ENCODE measurements around the gene PCSK5. TPM values are rescaled to one million over a fixed set of nuclear protein-coding genes. Genes with fewer than 3 reads are reported as not detected.
A peak's percentile ranks its signal among the peaks of the same experiment; 100 is the strongest.

Gene PCSK5
- total RNA-seq, 1 experiment from 2014 or later, result 6.9 TPM

DNA sequence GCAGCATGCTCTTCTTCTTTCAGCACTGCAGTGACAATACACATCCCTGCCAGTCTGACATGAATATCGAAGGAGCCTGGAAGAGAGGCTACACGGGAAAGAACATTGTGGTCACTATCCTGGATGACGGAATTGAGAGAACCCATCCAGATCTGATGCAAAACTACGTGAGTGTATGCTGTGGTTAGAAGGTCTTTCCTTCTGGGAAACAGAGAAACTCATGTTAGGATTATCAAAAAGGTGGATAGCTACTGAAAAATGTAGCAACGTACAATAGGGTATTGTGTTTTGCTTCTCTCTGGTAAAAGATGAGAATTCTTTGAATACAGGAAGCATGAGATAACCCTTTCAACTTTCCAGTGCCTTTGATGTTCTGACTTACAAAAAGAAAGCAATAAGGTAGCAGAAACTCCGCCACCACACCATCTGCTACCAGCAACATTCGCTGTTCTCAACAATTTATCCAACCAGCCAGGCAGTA is 133.3 kb downstream of the PCSK5 start:
- Histone ChIP-seq H3K4me1 (ENCODE audit: control insufficient read depth in 1 of 2, insufficient read depth in 2 of 2, low read length in 2 of 2) (peaks cover 5 to 12% of the 10 kb centered on the region in 2 experiments; a peak in 3 of 4 replicates), H3K9me2 (ENCODE audit: insufficient read depth) (no peaks in the 10 kb centered on the region), H3K4me3 (replicated peaks in 1 of 2; ENCODE audit: low read depth in 1 of 2, low read length in 2 of 2) (no peak overlapping the region), H3K27ac (ENCODE audit: low read depth, low read length) (no peak overlapping the region), H3K9ac (ENCODE audit: low read length) (no peak overlapping the region), H3K27me3 (ENCODE audit: insufficient read depth, low read length) (no peaks in the 10 kb centered on the region), H3K4me2 (ENCODE audit: low read length) (peak overlapping the region; percentile 42; the same call in 1 of the 2 replicates), H2AFZ (ENCODE audit: low read depth, low read length, poor library complexity, severe bottlenecking) (no peak overlapping the region), H3K79me2 (ENCODE audit: insufficient read depth, low read length) (no peaks in the 10 kb centered on the region), H3K36me3 (ENCODE audit: control insufficient read depth in 1 of 2, insufficient read depth in 2 of 2, low read length in 2 of 2) (no peaks in the 10 kb centered on the region), H3K9me3 (ENCODE audit: control insufficient read depth in 1 of 2, insufficient read depth in 1 of 2, low read depth in 1 of 2, low read length in 2 of 2) (no peaks in the 10 kb centered on the region), H4K20me1 (ENCODE audit: insufficient read depth) (no peaks in the 10 kb centered on the region)
- POLR2A ChIA-PET, result no interaction called here
- intact Hi-C loops (cut with micrococcal nuclease), result no loop called here
- CTCF ChIA-PET, result no interaction called here
- RAD21 ChIA-PET (ENCODE audit: low non-redundant PET in 1 of 2, low total read pairs in 2 of 2, uncharacterized antibody in 2 of 2, unreplicated experiment in 2 of 2), result no interaction called here
- ATAC-seq (peak; percentile 82), DNase-seq (ENCODE audit: low read depth, low spot score) (peak; percentile 39)
- BruUV-seq (replicated peaks), result no TSS peak
- TF ChIP-seq ZBTB33 (IDR thresholded peaks at IDR 0.05; ENCODE audit: extremely low read depth, insufficient replicate concordance, low read length) (no peak), TCF7L2 (IDR thresholded peaks at IDR 0.05; ENCODE audit: borderline replicate concordance, extremely low read depth, insufficient read depth, insufficient read length) (peak; percentile 14), JUND (IDR thresholded peaks at IDR 0.05) (peak; percentile 34; the same call in 1 of the 2 replicates)

- Histone ChIP-seq H3K27ac (ENCODE audit: low read depth, low read length) (no peak overlapping the region), H2AFZ (ENCODE audit: low read depth, low read length, poor library complexity, severe bottlenecking) (no peak overlapping the region), H4K20me1 (ENCODE audit: insufficient read depth) (no peaks in the 10 kb centered on the region), H3K9ac (ENCODE audit: low read length) (no peak overlapping the region), H3K9me3 (ENCODE audit: control insufficient read depth in 1 of 2, insufficient read depth in 1 of 2, low read depth in 1 of 2, low read length in 2 of 2) (no peaks in the 10 kb centered on the region), H3K4me3 (replicated peaks in 1 of 2; ENCODE audit: low read depth in 1 of 2, low read length in 2 of 2) (no peak overlapping the region), H3K79me2 (ENCODE audit: insufficient read depth, low read length) (no peaks in the 10 kb centered on the region), H3K4me2 (ENCODE audit: low read length) (no peak overlapping the region), H3K9me2 (ENCODE audit: insufficient read depth) (no peaks in the 10 kb centered on the region), H3K36me3 (ENCODE audit: control insufficient read depth in 1 of 2, insufficient read depth in 2 of 2, low read length in 2 of 2) (no peaks in the 10 kb centered on the region), H3K27me3 (ENCODE audit: insufficient read depth, low read length) (no peaks in the 10 kb centered on the region), H3K4me1 (ENCODE audit: control insufficient read depth in 1 of 2, insufficient read depth in 2 of 2, low read length in 2 of 2) (peaks cover 5 to 12% of the 10 kb centered on the region in 2 experiments; a peak in 3 of 4 replicates)
- ChIA-PET POLR2A (no interaction called here), RAD21 (ENCODE audit: low non-redundant PET in 1 of 2, low total read pairs in 2 of 2, uncharacterized antibody in 2 of 2, unreplicated experiment in 2 of 2) (no interaction called here), CTCF (no interaction called here)
- DNase-seq (ENCODE audit: low read depth, low spot score), result no peak
- ATAC-seq, result no peak
- BruUV-seq (replicated peaks), result no TSS peak
- intact Hi-C loops (cut with micrococcal nuclease), result no loop called here
- TF ChIP-seq SP1 (IDR thresholded peaks at IDR 0.05; ENCODE audit: low read depth), result no peak
- no peak for TF ChIP-seq CTCF (IDR thresholded peaks at IDR 0.05 in 2 of 3, conservative IDR thresholded peaks at IDR 0.05 in 1 of 3; ENCODE audit: borderline replicate concordance in 1 of 3, insufficient read depth in 1 of 3, low read depth in 2 of 3, low read length in 2 of 3)
- TF ChIP-seq YY1 (IDR thresholded peaks at IDR 0.05; ENCODE audit: extremely low read depth, insufficient replicate concordance, low read depth, low read length), result no peak
- no peak for TF ChIP-seq SRF (IDR thresholded peaks at IDR 0.05; ENCODE audit: low read depth)
- TF ChIP-seq EZH2phosphoT487 (IDR thresholded peaks at IDR 0.05; ENCODE audit: borderline replicate concordance), result no peak
- no peak for TF ChIP-seq RAD21 (IDR thresholded peaks at IDR 0.05; ENCODE audit: low read depth)
- TF ChIP-seq POLR2A (IDR thresholded peaks at IDR 0.05; ENCODE audit: borderline replicate concordance, extremely low read depth, insufficient read depth, insufficient read length), result no peak
- TF ChIP-seq FOSL1 (IDR thresholded peaks at IDR 0.05; ENCODE audit: low read depth), result no peak
- TF ChIP-seq, protein P1, sequence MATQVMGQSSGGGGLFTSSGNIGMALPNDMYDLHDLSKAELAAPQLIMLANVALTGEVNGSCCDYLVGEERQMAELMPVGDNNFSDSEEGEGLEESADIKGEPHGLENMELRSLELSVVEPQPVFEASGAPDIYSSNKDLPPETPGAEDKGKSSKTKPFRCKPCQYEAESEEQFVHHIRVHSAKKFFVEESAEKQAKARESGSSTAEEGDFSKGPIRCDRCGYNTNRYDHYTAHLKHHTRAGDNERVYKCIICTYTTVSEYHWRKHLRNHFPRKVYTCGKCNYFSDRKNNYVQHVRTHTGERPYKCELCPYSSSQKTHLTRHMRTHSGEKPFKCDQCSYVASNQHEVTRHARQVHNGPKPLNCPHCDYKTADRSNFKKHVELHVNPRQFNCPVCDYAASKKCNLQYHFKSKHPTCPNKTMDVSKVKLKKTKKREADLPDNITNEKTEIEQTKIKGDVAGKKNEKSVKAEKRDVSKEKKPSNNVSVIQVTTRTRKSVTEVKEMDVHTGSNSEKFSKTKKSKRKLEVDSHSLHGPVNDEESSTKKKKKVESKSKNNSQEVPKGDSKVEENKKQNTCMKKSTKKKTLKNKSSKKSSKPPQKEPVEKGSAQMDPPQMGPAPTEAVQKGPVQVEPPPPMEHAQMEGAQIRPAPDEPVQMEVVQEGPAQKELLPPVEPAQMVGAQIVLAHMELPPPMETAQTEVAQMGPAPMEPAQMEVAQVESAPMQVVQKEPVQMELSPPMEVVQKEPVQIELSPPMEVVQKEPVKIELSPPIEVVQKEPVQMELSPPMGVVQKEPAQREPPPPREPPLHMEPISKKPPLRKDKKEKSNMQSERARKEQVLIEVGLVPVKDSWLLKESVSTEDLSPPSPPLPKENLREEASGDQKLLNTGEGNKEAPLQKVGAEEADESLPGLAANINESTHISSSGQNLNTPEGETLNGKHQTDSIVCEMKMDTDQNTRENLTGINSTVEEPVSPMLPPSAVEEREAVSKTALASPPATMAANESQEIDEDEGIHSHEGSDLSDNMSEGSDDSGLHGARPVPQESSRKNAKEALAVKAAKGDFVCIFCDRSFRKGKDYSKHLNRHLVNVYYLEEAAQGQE (IDR thresholded peaks at IDR 0.05; ENCODE audit: low read depth), result no peak
- TF ChIP-seq EGR1 (IDR thresholded peaks at IDR 0.05; ENCODE audit: low read depth), result no peak
Observed at GRCh38 chr9:76025286-76025685, 134.8 kb downstream of the PCSK5 start.
